Gastrocnemius medialis (tissue), 4 donors: ENCODE measurements around the gene PPIE.

Experiments
- CTCF ChIP-seq, 5 experiments: fragments of 450-650 bp in 3 of 5; fragments of 200-600 bp in 2 of 5; sonication (generic) in 2 of 5; IDR thresholded peaks in 4 of 5; conservative IDR thresholded peaks in 1 of 5; 1 replicate in 4 of 5; 2 replicates in 1 of 5; pipeline ENCODE4 v1.5.1; 2016 to 2019; ENCODE audit warnings: antibody characterized with exemption in 5 of 5, mild to moderate bottlenecking in 3 of 5, moderate library complexity in 3 of 5
- POLR2A ChIP-seq, 2 donors: fragments of 450-650 bp; IDR thresholded peaks; one replicate each; pipeline ENCODE4 v1.6.1; 2017; ENCODE audit warnings: antibody characterized with exemption in 2 of 2, mild to moderate bottlenecking in 2 of 2, moderate library complexity in 2 of 2

- TF ChIP-seq CTCF (IDR thresholded peaks at IDR 0.05 in 4 of 5, conservative IDR thresholded peaks at IDR 0.05 in 1 of 5) (no peak), POLR2A (IDR thresholded peaks at IDR 0.05) (no peak)
Measured at GRCh38 chr1:39695016-39695415, 43.7 kb upstream of the PPIE start.
